AG10803 (cell line): ENCODE measurements around the gene ZNF600.
"Not testable (repeated sequence)": the region's sequence is repeated elsewhere in the genome, so short reads cannot be mapped to it uniquely, and the experiment has no call there.

Experiments
- DNase-seq: peaks from one replicate; pipeline ENCODE4 v3.0.0; 2010; ENCODE audit warnings: low read depth
- H3K4me3 ChIP-seq: 2 replicates; pipeline ENCODE4 v1.5.1; 2011; ENCODE audit warnings: mild to moderate bottlenecking, low read length, control low read depth
- TF ChIP-seq, protein P1 (sequence below): conservative IDR thresholded peaks from 2 replicates; pipeline ENCODE4 v1.5.1; 2011; ENCODE audit warnings: mild to moderate bottlenecking, low read length, control low read depth, inconsistent platforms

ZNF600 gene

DNA sequence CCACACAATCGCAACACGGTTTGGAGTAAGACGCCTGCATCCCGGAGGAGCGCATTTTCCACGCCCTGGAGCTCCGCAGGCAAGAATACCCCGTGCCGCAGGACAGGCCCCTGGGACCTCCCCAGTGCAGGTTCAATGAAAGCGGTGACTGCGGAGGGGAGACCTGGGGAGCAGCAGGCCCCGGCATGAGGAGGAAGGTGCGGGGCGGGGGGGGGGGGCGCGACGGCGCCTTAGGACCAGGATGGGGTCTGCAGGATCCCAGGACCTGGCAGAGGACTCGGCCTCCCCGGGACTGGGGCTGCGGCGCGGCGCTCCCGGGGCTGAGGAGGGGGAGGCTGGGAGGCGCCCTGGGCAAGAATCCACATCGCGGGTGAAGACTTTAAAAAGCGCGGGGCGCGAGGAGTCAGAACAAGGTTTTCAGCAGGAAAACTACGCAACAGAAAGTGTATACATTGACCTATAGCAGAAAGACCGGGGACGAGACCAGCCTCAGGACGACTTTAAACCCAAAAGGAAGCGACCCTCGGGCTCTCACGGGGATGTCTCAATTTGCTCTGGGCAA, 52.2 kb downstream of the ZNF600 start:
- peak; percentile 1 for DNase-seq
- peak overlapping the region; percentile 92 for H3K4me3 ChIP-seq
- TF ChIP-seq, protein P1, sequence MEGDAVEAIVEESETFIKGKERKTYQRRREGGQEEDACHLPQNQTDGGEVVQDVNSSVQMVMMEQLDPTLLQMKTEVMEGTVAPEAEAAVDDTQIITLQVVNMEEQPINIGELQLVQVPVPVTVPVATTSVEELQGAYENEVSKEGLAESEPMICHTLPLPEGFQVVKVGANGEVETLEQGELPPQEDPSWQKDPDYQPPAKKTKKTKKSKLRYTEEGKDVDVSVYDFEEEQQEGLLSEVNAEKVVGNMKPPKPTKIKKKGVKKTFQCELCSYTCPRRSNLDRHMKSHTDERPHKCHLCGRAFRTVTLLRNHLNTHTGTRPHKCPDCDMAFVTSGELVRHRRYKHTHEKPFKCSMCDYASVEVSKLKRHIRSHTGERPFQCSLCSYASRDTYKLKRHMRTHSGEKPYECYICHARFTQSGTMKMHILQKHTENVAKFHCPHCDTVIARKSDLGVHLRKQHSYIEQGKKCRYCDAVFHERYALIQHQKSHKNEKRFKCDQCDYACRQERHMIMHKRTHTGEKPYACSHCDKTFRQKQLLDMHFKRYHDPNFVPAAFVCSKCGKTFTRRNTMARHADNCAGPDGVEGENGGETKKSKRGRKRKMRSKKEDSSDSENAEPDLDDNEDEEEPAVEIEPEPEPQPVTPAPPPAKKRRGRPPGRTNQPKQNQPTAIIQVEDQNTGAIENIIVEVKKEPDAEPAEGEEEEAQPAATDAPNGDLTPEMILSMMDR: no peak

DNA sequence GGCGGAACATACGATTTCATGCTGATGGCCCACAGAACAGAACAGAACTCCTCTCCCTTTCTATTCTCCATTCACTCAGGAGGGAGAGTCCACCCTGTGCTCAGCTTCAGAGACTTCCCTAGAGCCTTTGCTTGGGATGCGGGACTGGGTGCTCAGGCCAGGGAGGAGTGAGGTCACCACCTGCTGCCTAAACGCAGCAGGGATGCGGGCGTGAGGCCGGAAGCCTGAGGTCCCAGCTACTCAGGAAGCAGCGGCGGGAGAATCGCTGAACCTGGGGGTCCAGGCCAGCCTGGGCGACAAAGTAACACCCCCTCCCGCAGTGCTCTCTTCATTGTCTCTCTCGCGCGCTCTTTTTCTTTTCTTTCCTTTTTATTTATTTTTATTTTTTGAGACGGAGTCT, 60.5 kb downstream of the ZNF600 start:
- H3K4me3 ChIP-seq, DNase-seq: not testable (repeated sequence)

DNA sequence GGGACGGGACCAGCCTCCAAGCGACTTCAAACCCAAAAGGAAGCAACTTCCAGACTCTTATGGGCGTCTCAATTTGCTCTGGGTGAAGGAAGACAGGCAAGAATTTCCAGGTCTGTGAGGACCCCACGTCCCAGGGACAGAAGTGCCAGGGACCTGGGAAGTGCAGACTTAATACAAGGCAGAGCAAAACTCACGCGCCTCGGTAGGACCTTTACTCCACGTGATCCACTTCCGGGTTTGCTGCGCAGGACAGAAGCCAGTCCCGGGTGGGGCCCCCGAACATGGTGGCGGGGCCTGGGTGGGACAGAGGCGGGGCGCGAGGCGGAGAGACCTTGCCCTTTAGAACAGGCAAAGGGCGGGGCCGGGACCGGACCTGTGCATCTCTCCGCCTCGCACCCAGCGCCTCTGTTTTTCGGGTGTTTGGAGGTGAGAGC, 61.0 kb downstream of the ZNF600 start:
- TF ChIP-seq, protein P1: no peak
- H3K4me3 ChIP-seq: no peak overlapping the region
- no peak for DNase-seq

DNA sequence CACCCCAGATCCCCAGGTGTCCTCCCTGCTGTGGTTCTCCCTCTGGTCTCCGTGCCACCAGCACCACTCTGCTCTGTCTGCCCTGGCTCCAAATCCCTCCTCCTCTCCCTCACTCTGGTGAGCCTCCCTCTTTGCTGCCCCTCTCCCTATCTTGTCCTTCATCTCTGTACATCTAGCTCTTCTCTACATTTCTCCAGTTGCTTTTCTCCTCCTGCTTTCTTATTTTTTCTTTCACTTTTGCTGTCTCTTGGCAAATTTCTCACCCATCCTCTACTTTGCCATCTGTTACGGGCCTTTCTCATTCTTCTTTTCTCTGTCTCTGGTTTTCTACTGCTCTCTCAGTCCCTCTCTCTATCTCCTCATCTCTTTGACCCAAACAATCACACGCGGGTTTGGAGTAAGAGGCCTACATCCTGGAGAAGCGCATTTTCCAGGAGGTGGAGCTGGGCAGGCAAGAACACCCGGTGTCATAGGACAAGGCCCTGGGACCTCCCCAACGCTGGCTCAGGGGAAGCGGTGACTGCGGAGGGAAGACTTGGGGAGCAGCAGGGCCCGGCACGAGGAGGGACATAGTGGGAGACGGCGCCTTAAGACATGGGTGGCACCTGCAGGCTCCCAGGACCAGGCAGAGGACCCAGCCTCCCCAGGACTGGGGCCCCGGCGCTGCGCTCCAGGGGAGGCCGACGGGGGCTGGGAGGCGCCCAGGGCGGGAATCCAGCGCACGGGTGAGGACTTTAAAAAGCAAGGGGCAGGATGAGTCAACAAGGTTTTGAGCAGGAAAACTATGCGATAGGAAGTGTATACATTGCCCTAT, 61.7 kb downstream of the ZNF600 start:
- no peak for DNase-seq
- TF ChIP-seq, protein P1: no peak
- H3K4me3 ChIP-seq: no peak overlapping the region

DNA sequence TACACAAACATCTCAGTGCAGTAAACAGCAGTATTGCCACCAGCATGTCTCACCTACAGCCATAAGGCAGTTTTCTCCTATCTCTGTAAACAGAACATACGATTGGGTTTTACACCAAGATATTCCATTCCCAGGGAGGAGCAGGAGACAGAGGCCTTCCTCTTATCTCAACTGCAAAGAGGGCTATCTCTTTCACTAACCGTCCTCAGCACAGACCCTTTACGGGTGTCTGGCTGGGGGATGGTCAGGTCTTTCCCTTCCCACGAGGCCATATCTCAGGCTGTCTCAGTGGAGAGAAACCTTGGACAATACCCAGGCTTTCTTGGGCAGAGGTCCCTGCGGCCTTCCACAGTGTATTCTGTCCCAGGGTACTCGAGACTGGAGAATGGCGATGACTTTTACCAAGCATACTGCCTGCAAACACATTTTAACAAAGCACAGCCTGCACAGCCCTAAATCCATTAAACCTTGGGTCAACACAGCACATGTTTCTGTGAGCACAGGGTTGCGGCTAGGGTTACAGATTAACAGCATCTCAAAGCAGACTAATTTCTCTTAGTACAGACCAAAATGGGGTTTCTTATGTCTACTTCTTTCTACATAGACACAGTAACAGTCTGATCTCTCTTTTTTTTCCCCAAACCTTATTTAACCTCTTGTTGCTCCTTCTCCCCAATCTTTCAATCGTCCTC, 62.5 kb downstream of the ZNF600 start:
- not testable (repeated sequence) for H3K4me3 ChIP-seq, DNase-seq

DNA sequence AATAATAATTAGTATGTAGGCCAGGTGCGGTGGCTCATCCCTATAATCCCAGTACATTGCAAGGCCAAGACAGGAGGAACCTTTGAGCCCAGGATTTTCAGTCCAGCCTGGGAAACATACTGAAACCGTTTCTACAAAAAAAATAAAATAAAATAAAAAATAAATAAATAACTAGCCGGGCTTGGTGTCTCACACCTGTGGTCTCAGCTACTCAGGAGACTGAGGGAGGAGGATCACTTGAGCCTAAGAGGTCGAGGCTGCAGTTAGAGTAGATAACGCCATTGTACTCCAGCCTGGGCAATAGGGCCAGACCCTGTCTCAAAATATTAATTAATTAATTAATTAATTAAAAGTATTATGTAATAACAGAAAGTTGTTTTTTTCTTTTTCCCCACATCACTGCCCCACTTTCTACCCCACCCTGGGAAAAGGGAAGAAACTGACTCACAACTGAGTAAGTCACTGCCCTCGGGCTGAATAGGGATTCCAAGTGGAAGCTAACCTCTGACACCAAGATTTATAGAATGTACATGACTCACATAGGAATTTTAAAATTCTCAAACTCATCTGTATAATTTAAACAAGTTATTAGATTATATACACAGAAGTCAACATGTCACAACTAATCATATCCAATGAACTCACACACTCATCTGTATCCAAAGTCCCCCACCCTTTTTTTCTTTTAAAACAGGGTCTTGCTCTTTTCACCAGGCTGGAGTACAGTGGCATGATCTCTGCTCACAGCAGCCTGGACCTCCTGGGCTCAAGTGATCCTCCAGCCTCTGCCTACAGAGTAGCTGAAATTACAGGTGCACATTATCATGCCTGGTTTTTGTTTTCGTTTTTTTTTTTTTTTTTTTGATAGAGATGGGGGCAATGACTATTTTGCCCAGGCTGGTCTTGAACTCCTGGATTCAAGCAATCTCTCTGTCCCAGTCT, 64.3 kb downstream of the ZNF600 start:
- TF ChIP-seq, protein P1: no peak
- no peak overlapping the region for H3K4me3 ChIP-seq
- DNase-seq: peak; percentile 77

DNA sequence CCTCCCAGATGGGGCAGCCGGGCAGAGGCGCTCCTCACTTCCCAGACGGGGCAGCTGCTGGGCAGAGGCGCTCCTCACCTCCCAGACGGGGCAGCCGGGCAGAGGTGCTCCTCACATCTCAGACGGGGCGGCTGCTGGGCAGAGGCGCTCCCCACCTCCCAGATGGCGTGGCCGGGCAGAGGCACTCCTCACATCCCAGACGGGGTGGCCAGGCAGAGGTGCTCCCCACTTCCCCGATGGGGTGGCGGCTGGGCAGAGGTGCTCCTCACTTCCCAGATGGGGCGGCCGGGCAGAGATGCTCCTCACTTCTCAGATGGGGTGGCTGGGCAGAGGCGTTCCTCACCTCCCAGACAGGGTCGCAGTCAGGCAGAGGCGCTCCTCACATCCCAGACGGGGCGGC, 66.0 kb downstream of the ZNF600 start:
- not testable (repeated sequence) for DNase-seq, H3K4me3 ChIP-seq

DNA sequence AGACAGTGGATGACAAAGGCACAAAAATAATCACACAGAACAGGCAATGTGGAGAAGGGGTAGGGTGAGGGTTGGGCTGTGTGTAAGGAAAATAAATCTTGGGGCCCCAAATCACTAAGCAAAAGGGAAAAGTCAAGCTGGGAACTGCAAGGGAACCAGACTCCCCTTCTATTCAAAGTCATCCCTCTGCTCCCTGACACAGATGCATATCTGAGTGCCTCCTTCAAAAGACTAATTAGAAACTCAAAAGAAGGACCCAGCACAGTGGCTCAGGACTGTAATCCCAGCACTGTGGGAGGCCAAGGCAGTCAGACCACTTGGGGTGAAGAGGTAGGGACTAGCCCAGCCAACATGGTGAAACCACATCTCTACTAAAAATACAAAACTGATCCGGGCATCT, 70.1 kb downstream of the ZNF600 start:
- no peak overlapping the region for H3K4me3 ChIP-seq
- DNase-seq: no peak
- TF ChIP-seq, protein P1: no peak

DNA sequence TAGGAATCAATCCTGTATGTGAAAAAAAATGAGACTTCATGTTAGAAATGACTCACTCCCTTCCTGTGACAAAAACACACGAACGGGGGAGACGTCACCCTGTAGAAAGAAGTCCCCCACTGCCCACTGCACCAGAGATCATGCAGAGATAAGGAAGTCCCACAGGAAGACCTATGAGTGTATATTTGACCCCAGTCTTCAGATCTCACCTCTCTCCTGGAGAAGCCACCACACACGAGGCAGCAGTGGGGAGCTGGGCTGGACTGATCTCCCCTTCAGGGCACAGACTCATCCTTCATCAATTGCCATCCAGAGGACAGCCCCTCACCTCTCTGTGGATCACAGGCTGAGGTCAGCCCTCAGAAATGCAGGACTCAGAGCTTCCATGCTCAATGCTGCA, 70.7 kb downstream of the ZNF600 start:
- DNase-seq, H3K4me3 ChIP-seq: not testable (repeated sequence)

DNA sequence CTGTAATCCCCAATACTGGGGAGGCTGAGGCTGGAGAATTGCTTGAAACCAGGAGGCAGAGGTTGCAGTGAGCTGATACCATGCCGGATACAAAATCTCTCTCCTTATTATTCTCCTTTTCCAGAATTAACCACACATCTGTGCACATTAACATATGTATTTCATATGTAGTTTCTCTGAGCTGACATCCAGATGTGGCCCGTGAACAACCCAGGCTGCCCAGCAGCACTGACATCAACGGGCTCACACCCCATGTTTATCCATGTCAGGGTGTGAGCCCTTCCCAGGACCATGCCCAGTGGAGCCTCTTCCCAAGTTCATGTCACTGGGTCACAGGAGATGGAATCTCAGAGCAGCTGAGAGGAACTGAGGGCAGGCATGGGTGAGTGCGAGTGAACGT, 71.3 kb downstream of the ZNF600 start:
- not testable (repeated sequence) for DNase-seq, H3K4me3 ChIP-seq
